ENCODE data around the gene SCMH1. TPM values are rescaled to one million over a fixed set of nuclear protein-coding genes. Genes with fewer than 3 reads are reported as not detected.

Gene SCMH1
- total RNA-seq = 10 to 100 TPM; 25.1 to 30.3 TPM

DNA sequence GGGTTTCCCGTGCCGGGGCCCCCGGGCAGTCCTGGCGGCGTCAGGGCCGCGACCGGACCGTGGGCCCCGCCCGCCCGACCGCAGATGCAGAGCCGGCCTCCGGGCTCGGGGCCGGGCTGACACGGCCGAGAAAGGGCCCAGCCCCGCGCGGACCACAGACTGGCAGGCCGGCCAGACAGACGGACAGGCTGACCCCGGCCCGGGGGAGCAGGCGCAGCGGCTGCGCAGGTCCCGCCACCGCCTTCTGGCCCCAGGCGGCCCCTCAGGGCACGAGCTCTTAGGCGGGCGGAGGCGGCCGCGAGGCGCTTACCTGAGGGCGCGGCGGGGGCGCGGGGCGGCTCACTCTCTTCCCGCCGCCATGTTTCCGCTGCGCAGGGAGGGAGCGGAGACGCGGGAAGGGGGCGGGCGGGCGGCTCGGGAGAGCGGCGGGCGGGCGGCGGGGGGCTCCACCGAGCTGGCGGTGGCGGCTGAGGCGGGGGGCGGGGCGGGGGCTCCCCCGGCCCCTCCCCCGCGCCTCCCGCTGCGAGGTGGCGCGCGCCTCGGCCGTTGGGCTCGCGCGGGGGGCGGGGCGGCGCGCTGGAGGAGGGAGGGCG, at the start of gene SCMH1:
SCMH1 (minus strand) TSS at position 558 of the 593 bp plus-strand sequence. CDS start 56,173 bp downstream, outside the sequence.
- Mint-ChIP-seq H3K27me3 (ENCODE audit: low read depth) (peaks cover 5% of the 10 kb centered on the region), H3K27ac (peak within 1 kb of the TSS; percentile 76), H3K9me3 (ENCODE audit: insufficient read depth) (no peaks in the 10 kb centered on the region), H3K4me1 (ENCODE audit: low read depth) (peaks cover 39% of the 10 kb centered on the region), H3K4me3 (peak within 1 kb of the TSS; percentile 75), H3K36me3 (ENCODE audit: low read depth) (no peaks in the 10 kb centered on the region)
- CTCF ChIA-PET = interaction anchor here (1.1 to 1.6 kb wide), 2 partner anchors 119 to 293 kb away, joined by 3 to 4 read pairs; no protein-coding TSS in a partner anchor
- peak; percentile 55 for DNase-seq
- POLR2A ChIA-PET = interaction anchor here (0.6 kb wide), 2 partner anchors 262 to 1543 kb away, joined by 3 read pairs; partner anchors contain the start of genes CTPS1 and TMEM269
- peak; percentile 84 for ATAC-seq

DNA sequence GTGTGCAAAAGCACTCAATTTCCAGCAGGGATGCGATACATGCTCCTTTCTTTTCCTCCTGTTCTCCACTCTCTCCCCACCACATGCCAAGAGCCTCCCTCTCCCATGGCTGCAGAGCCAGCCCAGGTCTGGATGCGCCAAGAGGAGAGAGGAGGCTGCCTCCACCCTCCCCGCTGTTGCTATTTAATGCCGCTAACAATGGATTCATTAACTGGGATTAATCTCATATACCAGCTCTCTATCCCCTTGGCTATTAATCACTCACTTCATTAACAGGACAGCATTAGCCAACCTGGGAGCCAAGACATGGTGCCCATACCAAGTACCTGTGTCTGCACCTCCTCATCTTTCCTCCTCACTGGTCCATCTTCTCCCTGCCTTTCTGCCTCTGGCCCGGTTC, 49.1 kb upstream of the SCMH1 start:
- no peak for ATAC-seq
- Mint-ChIP-seq H3K9me3 (ENCODE audit: insufficient read depth) (no peaks in the 10 kb centered on the region), H3K27me3 (ENCODE audit: low read depth) (peaks cover 32% of the 10 kb centered on the region), H3K36me3 (ENCODE audit: low read depth) (no peaks in the 10 kb centered on the region), H3K27ac (no peak overlapping the region), H3K4me1 (ENCODE audit: low read depth) (no peaks in the 10 kb centered on the region), H3K4me3 (no peak overlapping the region)
- POLR2A ChIA-PET = no interaction called here
- DNase-seq = no peak
- CTCF ChIA-PET = no interaction called here

DNA sequence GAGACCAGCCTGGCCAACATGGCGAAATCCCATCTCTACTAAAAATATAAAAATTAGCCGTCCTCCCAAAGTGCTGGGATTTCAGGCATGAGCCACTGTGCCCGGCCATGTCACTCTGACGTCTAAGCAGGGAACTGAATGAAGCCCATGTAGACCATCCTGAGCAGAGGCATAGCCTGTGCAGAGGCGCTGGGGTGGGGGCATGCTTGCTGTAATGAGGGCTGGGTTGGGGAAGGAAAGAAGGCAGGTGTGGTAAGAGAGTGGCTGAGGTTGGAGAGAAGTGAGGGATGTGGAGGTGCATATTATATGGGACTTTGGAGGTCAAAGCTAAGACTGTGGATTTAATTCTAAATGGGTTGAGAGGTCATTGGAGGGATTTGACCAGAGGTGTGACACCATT, 47.1 kb upstream of the SCMH1 start:
- DNase-seq (no peak), ATAC-seq (no peak)
- Mint-ChIP-seq H3K4me1 (ENCODE audit: low read depth) (no peaks in the 10 kb centered on the region), H3K4me3 (no peak overlapping the region), H3K36me3 (ENCODE audit: low read depth) (no peaks in the 10 kb centered on the region), H3K9me3 (ENCODE audit: insufficient read depth) (no peaks in the 10 kb centered on the region), H3K27ac (no peak overlapping the region), H3K27me3 (ENCODE audit: low read depth) (peaks cover 35% of the 10 kb centered on the region)
- ChIA-PET CTCF (no interaction called here), POLR2A (no interaction called here)

DNA sequence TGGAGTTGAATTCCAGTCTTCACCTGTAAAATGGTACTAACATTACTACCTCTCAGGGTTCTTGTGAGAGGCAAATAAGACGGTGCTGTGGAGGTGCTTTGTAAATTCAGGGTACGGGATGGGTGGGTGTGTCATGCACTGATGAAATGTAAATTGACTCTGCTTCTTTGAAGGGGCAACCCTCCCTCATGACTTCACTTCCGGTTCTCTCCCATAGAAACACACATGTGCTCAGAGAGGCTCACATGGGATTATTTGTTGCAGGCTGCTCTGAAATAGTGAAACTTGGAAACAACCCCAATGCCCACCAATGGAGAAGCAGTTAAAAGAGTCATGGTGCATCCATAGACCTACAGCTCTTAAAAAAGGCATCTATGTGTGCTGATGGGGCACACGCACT, 44.9 kb upstream of the SCMH1 start:
- ChIA-PET POLR2A (no interaction called here), CTCF (no interaction called here)
- Mint-ChIP-seq H3K4me3 (no peak overlapping the region), H3K36me3 (ENCODE audit: low read depth) (no peaks in the 10 kb centered on the region), H3K4me1 (ENCODE audit: low read depth) (no peaks in the 10 kb centered on the region), H3K27me3 (ENCODE audit: low read depth) (peaks cover 35% of the 10 kb centered on the region), H3K9me3 (ENCODE audit: insufficient read depth) (no peaks in the 10 kb centered on the region), H3K27ac (no peak overlapping the region)
- ATAC-seq = no peak
- DNase-seq = no peak

DNA sequence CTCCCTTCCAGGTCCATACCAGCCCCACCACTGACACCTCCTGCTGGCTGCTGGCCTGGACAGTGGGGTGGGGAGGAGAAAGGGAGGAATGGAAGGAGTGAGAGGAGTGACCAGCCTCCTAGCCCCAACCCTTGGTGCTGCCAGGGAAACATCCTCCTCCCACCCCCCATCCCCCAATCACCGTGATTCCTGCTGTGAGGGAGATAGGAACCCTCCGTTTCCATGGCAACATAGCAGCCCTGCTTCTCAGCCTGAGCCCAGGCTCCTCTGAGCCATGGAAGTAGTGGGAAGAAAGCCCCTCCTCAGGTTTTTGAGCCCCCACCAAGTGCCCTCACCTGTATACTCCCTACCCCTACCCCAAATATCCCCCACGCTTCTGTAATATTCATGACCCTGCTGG, 44.4 kb upstream of the SCMH1 start:
- Mint-ChIP-seq H3K9me3 (ENCODE audit: insufficient read depth) (no peaks in the 10 kb centered on the region), H3K36me3 (ENCODE audit: low read depth) (no peaks in the 10 kb centered on the region), H3K27ac (no peak overlapping the region), H3K4me1 (ENCODE audit: low read depth) (no peaks in the 10 kb centered on the region), H3K4me3 (no peak overlapping the region), H3K27me3 (ENCODE audit: low read depth) (peaks cover 34% of the 10 kb centered on the region)
- CTCF ChIA-PET = no interaction called here
- ATAC-seq (no peak), DNase-seq (no peak)
- POLR2A ChIA-PET = no interaction called here

DNA sequence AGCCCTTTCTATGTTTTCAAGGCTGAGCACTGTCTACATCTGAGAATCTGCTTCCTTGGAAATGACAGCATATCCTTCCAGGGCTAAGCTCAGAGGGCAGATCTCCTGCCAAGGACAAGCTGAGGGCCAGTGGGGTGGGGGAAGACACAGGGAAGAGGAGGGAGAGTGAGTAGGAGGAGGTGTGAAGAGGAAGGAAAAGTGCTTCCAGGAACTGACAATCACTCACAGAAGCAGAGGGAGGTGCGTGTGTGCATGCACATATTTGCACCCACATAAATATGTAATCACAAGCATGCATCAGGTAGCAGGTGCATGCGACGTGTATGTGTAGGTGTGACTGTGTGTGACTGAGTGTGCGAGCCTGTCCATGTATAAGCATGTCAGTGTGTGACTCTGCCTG, 43.7 kb upstream of the SCMH1 start:
- no peak for DNase-seq
- H3K4me3 Mint-ChIP-seq = no peak overlapping the region
- no peaks in the 10 kb centered on the region for H3K9me3 Mint-ChIP-seq (ENCODE audit: insufficient read depth)
- ATAC-seq = no peak
- H3K27ac Mint-ChIP-seq = no peak overlapping the region
- ChIA-PET CTCF (interaction anchor here (1.6 to 3.7 kb wide), 2 partner anchors 10 to 133 kb away, joined by 4 to 28 read pairs; no protein-coding TSS in a partner anchor), POLR2A (no interaction called here)
- no peaks in the 10 kb centered on the region for H3K4me1 Mint-ChIP-seq (ENCODE audit: low read depth)
- no peaks in the 10 kb centered on the region for H3K36me3 Mint-ChIP-seq (ENCODE audit: low read depth)
- peaks cover 29% of the 10 kb centered on the region for H3K27me3 Mint-ChIP-seq (ENCODE audit: low read depth)

DNA sequence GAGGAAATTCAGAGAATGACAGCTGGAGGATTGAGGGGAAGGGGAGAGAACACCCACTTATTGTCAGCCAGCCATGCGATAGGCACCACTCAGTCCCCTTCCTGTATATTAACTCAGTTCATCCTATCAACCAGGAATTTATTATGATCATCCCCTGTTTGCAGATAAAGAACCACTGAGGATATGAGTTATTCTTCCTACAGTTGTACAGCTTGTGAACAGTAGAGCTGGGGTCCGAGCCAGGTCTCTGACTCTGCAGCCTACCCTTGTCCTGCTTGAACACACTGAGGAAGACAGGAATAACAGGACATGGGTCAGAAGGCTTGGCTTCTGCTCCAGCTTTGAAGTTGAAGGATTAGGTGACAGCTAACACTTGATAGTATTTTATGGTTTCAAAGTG, 42.0 kb upstream of the SCMH1 start:
- Mint-ChIP-seq H3K9me3 (ENCODE audit: insufficient read depth) (no peaks in the 10 kb centered on the region), H3K27ac (no peak overlapping the region), H3K27me3 (ENCODE audit: low read depth) (peaks cover 21% of the 10 kb centered on the region), H3K4me1 (ENCODE audit: low read depth) (no peaks in the 10 kb centered on the region), H3K36me3 (ENCODE audit: low read depth) (no peaks in the 10 kb centered on the region), H3K4me3 (no peak overlapping the region)
- CTCF ChIA-PET = interaction anchor here (1.1 to 3.7 kb wide), 3 partner anchors 26 to 149 kb away, joined by 3 to 28 read pairs (median 5); no protein-coding TSS in a partner anchor
- ATAC-seq = no peak
- DNase-seq = no peak
- POLR2A ChIA-PET = no interaction called here

DNA sequence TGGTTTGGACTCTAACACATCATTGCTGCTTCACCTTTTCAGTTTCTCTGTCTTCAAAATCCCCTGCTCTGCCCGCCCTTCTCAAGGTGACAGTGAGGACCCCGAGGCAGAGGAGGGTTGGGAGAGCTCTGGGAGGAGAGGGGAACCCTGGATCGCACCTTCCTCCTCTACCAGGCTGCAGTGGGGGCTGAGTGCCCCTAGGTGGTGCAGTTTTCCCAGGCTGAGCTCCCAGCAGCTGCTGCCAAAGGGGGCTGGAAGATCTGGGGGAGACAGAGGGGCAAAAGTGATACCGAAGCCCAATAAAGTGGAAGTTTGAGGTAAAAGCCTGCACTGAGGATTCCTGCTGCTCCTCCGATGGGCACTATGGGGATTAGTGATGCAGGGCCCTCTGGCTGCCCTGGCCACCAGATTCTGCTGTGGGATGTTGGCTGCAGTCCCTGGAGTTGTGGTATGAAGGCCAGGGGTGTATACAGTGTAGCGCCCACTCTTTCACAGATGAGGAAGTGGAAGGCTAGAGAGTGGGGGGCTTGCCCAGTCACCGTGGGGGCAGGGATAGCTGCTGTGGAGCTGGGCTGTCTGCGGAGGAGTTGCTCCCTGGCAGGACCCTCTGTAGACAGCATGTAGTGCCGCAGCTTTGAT, 40.7 kb upstream of the SCMH1 start:
- CTCF ChIA-PET = interaction anchor here (0.8 to 3.7 kb wide), 18 partner anchors 10 to 1011 kb away, joined by 3 to 28 read pairs (median 4); no protein-coding TSS in a partner anchor
- Mint-ChIP-seq H3K27me3 (ENCODE audit: low read depth) (peaks cover 17% of the 10 kb centered on the region), H3K36me3 (ENCODE audit: low read depth) (no peaks in the 10 kb centered on the region), H3K9me3 (ENCODE audit: insufficient read depth) (no peaks in the 10 kb centered on the region), H3K4me1 (ENCODE audit: low read depth) (no peaks in the 10 kb centered on the region), H3K27ac (no peak overlapping the region), H3K4me3 (no peak overlapping the region)
- POLR2A ChIA-PET = no interaction called here
- peak; percentile 55 for ATAC-seq
- peak; percentile 35 for DNase-seq

DNA sequence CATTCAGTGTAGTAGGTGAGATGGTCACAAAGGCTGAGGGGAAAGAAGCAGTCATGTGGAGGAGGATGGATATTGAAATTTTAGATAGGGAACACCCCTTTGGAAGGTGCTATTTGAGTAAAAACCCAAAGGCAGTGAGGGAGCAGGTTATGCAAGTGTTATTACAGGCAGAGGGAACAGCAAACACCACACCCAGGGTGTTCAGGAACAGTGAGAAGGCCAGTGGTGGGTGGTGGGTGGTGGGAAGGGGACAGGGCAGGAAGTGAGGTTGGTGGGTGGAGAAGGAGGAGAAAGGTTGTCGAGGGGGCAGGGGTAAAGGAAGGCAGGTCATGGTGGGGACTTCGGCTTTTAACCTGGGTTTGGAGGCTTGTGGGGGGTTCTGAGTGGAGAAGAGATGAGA, 39.2 kb upstream of the SCMH1 start:
- Mint-ChIP-seq H3K4me1 (ENCODE audit: low read depth) (no peaks in the 10 kb centered on the region), H3K27ac (no peak overlapping the region), H3K27me3 (ENCODE audit: low read depth) (peaks cover 17% of the 10 kb centered on the region), H3K36me3 (ENCODE audit: low read depth) (no peaks in the 10 kb centered on the region), H3K9me3 (ENCODE audit: insufficient read depth) (no peaks in the 10 kb centered on the region), H3K4me3 (no peak overlapping the region)
- CTCF ChIA-PET = interaction anchor here (1.2 to 2.8 kb wide), 3 partner anchors 14 to 152 kb away, joined by 4 to 11 read pairs (median 7); no protein-coding TSS in a partner anchor
- POLR2A ChIA-PET = no interaction called here
- DNase-seq (no peak), ATAC-seq (no peak)

DNA sequence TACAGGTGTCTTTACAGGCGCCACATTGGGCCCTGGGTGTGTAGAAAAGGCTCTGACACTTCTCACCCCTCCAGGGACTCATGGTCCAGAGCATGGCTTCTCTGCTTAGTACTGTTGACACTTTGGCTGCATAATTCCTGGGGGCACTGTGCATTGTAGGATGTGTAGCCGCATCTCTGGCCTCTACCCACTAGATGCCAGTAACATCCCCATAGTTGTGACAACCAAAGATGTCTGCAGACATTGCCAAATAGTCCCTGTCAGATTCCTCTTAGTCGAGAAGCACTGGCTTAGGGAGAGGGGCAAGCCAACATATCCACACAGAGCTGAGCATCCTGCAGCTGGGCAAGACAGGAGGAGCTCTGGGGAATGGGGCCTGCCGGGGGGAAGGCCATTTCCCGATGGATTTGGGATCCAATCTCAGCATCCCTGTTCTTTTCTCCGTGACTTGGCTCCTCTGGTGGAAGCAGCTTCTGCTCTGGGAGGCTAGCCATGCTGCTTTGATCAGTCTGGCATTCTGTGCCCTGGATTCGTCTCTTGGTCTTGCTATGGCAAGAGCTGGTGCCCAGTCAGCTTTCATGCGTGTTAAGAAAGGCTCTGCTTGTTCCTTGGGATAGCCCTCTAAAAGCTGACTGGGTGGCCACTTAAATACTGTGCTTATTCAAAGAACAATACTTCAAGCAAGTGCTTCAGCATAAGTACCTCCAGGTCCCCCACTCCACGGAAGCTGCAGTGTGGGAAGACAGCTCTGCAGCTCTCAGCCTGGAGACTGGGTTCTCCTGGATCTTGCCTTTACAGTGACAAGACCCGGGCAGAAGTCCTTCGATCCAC, 38.3 kb upstream of the SCMH1 start:
- Mint-ChIP-seq H3K27ac (no peak overlapping the region), H3K27me3 (ENCODE audit: low read depth) (peaks cover 11% of the 10 kb centered on the region), H3K36me3 (ENCODE audit: low read depth) (no peaks in the 10 kb centered on the region), H3K4me3 (no peak overlapping the region), H3K4me1 (ENCODE audit: low read depth) (no peaks in the 10 kb centered on the region), H3K9me3 (ENCODE audit: insufficient read depth) (no peaks in the 10 kb centered on the region)
- ChIA-PET CTCF (interaction anchor here (0.8 to 2.8 kb wide), 4 partner anchors 11 to 152 kb away, joined by 3 to 7 read pairs (median 4); no protein-coding TSS in a partner anchor), POLR2A (no interaction called here)
- DNase-seq (no peak), ATAC-seq (no peak)

DNA sequence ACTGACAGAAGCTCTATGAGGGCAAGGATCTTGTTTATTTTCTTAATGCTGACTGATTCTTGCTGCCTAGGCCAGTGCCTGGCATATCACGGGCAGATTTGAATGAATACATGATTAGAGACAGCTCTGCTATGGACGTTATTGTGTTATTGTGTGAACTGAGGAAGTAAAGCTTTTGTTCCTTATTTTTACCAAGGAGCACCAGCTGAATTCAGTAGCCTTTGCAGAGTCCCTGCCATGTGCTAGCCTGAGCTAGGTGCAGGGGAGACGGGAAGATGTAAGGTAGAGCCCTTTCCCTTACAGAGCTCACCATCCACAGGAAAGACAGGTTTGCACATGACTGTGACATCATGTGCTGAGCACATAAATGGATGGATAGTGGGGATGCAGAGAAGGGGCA, 36.0 kb upstream of the SCMH1 start:
- H3K27ac Mint-ChIP-seq = no peak overlapping the region
- DNase-seq (no peak), ATAC-seq (no peak)
- H3K4me3 Mint-ChIP-seq = no peak overlapping the region
- ChIA-PET CTCF (no interaction called here), POLR2A (no interaction called here)
- no peaks in the 10 kb centered on the region for H3K36me3 Mint-ChIP-seq (ENCODE audit: low read depth)
- H3K4me1 Mint-ChIP-seq (ENCODE audit: low read depth) = no peaks in the 10 kb centered on the region
- peaks cover 8% of the 10 kb centered on the region for H3K27me3 Mint-ChIP-seq (ENCODE audit: low read depth)
- H3K9me3 Mint-ChIP-seq (ENCODE audit: insufficient read depth) = no peaks in the 10 kb centered on the region

All from activated CD8-positive, alpha-beta T cell treated with anti-CD3 and anti-CD28 coated beads, Interleukin-2, amount 10 ng/mL, durations not matched to agents 7 days and 5 days (primary cell).